Calu3 (cell line): Measurements from ENCODE around the gene TWIST2. TPM values are rescaled to one million over a fixed set of nuclear protein-coding genes. Genes with fewer than 3 reads are reported as not detected.

Source experiments
- BruUV-seq: library from RNA; stranded (reverse); fragments of 400-500 nt; replicated peaks from 2 replicates; lab custom pipeline; 2021; lab: Mats Ljungman, UMichigan
- CTCF ChIA-PET: fragments of 300-600 bp; sonication (Branson Sonifier 250); formaldehyde crosslinking; loops from one replicate; lab custom pipeline; 2022; ENCODE audit warnings: antibody characterized with exemption; lab: Charles Lee
- DNase-seq: peaks from one replicate; pipeline ENCODE4 v3.0.0; 2022
- H3K27ac Mint-ChIP-seq: one replicate; pipeline ENCODE4 v1.8.0; 2022; ENCODE audit warnings: mixed read lengths; ENCODE audit not compliant: unreplicated experiment
- H3K27me3 Mint-ChIP-seq: one replicate; pipeline ENCODE4 v1.8.0; 2022; ENCODE audit warnings: mixed read lengths; ENCODE audit not compliant: unreplicated experiment
- H3K36me3 Mint-ChIP-seq: one replicate; pipeline ENCODE4 v1.8.0; 2022; ENCODE audit warnings: mild to moderate bottlenecking, moderate library complexity, mixed read lengths; ENCODE audit not compliant: insufficient read depth, unreplicated experiment
- H3K4me1 Mint-ChIP-seq: one replicate; pipeline ENCODE4 v1.8.0; 2022; ENCODE audit warnings: mild to moderate bottlenecking, low read depth, mixed read lengths; ENCODE audit not compliant: unreplicated experiment
- H3K4me3 Mint-ChIP-seq: one replicate; pipeline ENCODE4 v1.8.0; 2022; ENCODE audit warnings: mild to moderate bottlenecking, low read depth, moderate library complexity, mixed read lengths; ENCODE audit not compliant: unreplicated experiment
- H3K9me3 Mint-ChIP-seq: one replicate; pipeline ENCODE4 v1.8.0; 2022; ENCODE audit warnings: low read depth, mixed read lengths; ENCODE audit not compliant: unreplicated experiment
- CTCF ChIP-seq: fragments of 200-600 bp; IDR thresholded peaks from one replicate; pipeline ENCODE4 v1.8.0; 2022; ENCODE audit warnings: antibody characterized with exemption; ENCODE audit not compliant: unreplicated experiment
- intact Hi-C: fragments of 100-400 bp; cut with micrococcal nuclease; formaldehyde crosslinking; loops from one replicate; pipeline ENCODE4 v1.10.0; 2022; ENCODE audit not compliant: unreplicated experiment
- total RNA-seq: library from RNA; stranded (reverse); gene quantifications from 2 replicates; pipeline ENCODE4 v1.2.3, GENCODE V29; 2022

Gene TWIST2
- total RNA-seq, 1 experiment from 2014 or later = not detected

- Mint-ChIP-seq H3K36me3 (no peaks in the 10 kb centered on the region), H3K27me3 (peaks cover 63% of the 10 kb centered on the region), H3K4me3 (no peak overlapping the region), H3K4me1 (no peaks in the 10 kb centered on the region), H3K9me3 (peaks cover 4% of the 10 kb centered on the region), H3K27ac (no peak overlapping the region)
- no peak for TF ChIP-seq CTCF
- intact Hi-C loops = no loop called here
- DNase-seq = no peak
- BruUV-seq = no TSS peak
- CTCF ChIA-PET = interaction anchor here (0.7 kb wide), 1 partner anchor 859 kb away, joined by 3 read pairs; no protein-coding TSS in a partner anchor
These were observed 25.5 kb downstream of the TWIST2 start for GRCh38 chr2:238873381-238873801.

- DNase-seq = no peak
- Mint-ChIP-seq H3K27me3 (peaks cover 68% of the 10 kb centered on the region), H3K27ac (no peak overlapping the region), H3K4me1 (no peaks in the 10 kb centered on the region), H3K9me3 (peaks cover 4% of the 10 kb centered on the region), H3K36me3 (no peaks in the 10 kb centered on the region), H3K4me3 (no peak overlapping the region)
- CTCF ChIA-PET = interaction anchor here (0.5 kb wide), 1 partner anchor 162 kb away, joined by 7 read pairs; no protein-coding TSS in a partner anchor
- no TSS peak for BruUV-seq
- no peak for TF ChIP-seq CTCF
- intact Hi-C loops = no loop called here
These were observed 26.0 kb downstream of the TWIST2 start for GRCh38 chr2:238873841-238874240.

- Mint-ChIP-seq H3K27ac (no peak overlapping the region), H3K36me3 (no peaks in the 10 kb centered on the region), H3K9me3 (peaks cover 4% of the 10 kb centered on the region), H3K4me1 (no peaks in the 10 kb centered on the region), H3K4me3 (no peak overlapping the region), H3K27me3 (peaks cover 74% of the 10 kb centered on the region)
- intact Hi-C loops = no loop called here
- TF ChIP-seq CTCF = no peak
- no TSS peak for BruUV-seq
- CTCF ChIA-PET = interaction anchor here (0.5 kb wide), 1 partner anchor 162 kb away, joined by 7 read pairs; no protein-coding TSS in a partner anchor
- no peak for DNase-seq
These were observed 26.6 kb downstream of the TWIST2 start for GRCh38 chr2:238874330-238875050.

GRCh38 chr2:238875101-238875470, 27.2 kb downstream of the TWIST2 start:
- intact Hi-C loops = no loop called here
- Mint-ChIP-seq H3K4me3 (no peak overlapping the region), H3K9me3 (peaks cover 4% of the 10 kb centered on the region), H3K27me3 (peaks cover 80% of the 10 kb centered on the region), H3K4me1 (no peaks in the 10 kb centered on the region), H3K36me3 (no peaks in the 10 kb centered on the region), H3K27ac (no peak overlapping the region)
- DNase-seq = no peak
- CTCF ChIA-PET = no interaction called here
- no peak for TF ChIP-seq CTCF
- BruUV-seq = no TSS peak
